MM.1S (cell line): Measurements from ENCODE around the gene AMELY.
"Not testable (repeated sequence)": the region's sequence is repeated elsewhere in the genome, so short reads cannot be mapped to it uniquely, and the experiment has no call there.

Experiments
- DNase-seq: peaks from one replicate; pipeline ENCODE4 v3.0.0-alpha.2; 2015
- H2AFZ ChIP-seq: fragments of 300-600 bp; sonication (generic); 2 replicates; pipeline ENCODE4 v1.6.0; 2016; ENCODE audit warnings: antibody characterized with exemption, low read length
- H3F3A ChIP-seq: fragments of 300-600 bp; sonication (generic); 2 replicates; pipeline ENCODE4 v1.6.1; 2016; ENCODE audit warnings: mild to moderate bottlenecking, antibody characterized with exemption, low read length, moderate library complexity, mixed read lengths; ENCODE audit not compliant: insufficient read depth
- H3K27ac ChIP-seq: fragments of 300-600 bp; sonication (generic); 2 replicates; pipeline ENCODE4 v1.5.1; 2016; ENCODE audit warnings: mild to moderate bottlenecking, low read length
- H3K27me3 ChIP-seq: fragments of 300-600 bp; sonication (generic); replicated peaks from 2 replicates; pipeline ENCODE4 v1.6.0; 2016; ENCODE audit warnings: low read length; ENCODE audit not compliant: insufficient read depth
- H3K36me3 ChIP-seq: fragments of 300-600 bp; sonication (generic); replicated peaks from 2 replicates; pipeline ENCODE4 v1.6.1; 2016; ENCODE audit warnings: mild to moderate bottlenecking, low read length, mixed read lengths; ENCODE audit not compliant: insufficient read depth
- H3K4me1 ChIP-seq: fragments of 300-600 bp; sonication (generic); 2 replicates; pipeline ENCODE4 v1.6.1; 2016; ENCODE audit warnings: low read length, mixed read lengths
- H3K4me2 ChIP-seq: fragments of 300-600 bp; sonication (generic); 2 replicates; pipeline ENCODE4 v1.6.0; 2016; ENCODE audit warnings: low read depth, low read length
- H3K4me3 ChIP-seq: fragments of 300-600 bp; sonication (generic); 2 replicates; pipeline ENCODE4 v1.5.1; 2016; ENCODE audit warnings: low read length, mixed read lengths
- H3K79me2 ChIP-seq: fragments of 300-600 bp; sonication (generic); 2 replicates; pipeline ENCODE4 v1.6.1; 2016; ENCODE audit warnings: mixed run types, low read length, mixed read lengths
- H3K9ac ChIP-seq: fragments of 300-600 bp; sonication (generic); 2 replicates; pipeline ENCODE4 v1.6.1; 2016; ENCODE audit warnings: low read length, mixed read lengths
- H3K9me2 ChIP-seq: fragments of 300-600 bp; sonication (generic); replicated peaks from 2 replicates; pipeline ENCODE4 v1.6.1; 2016; ENCODE audit warnings: mild to moderate bottlenecking, low read length, mixed read lengths; ENCODE audit not compliant: insufficient read depth
- H3K9me3 ChIP-seq: fragments of 300-600 bp; sonication (generic); replicated peaks from 2 replicates; pipeline ENCODE4 v1.6.1; 2016; ENCODE audit warnings: mild to moderate bottlenecking, low read length, mixed read lengths; ENCODE audit not compliant: insufficient read depth
- H4K20me1 ChIP-seq: fragments of 300-600 bp; sonication (generic); 2 replicates; pipeline ENCODE4 v1.6.1; 2016; ENCODE audit warnings: mild to moderate bottlenecking, low read length, moderate library complexity, mixed read lengths; ENCODE audit not compliant: insufficient read depth
- CTCF ChIP-seq: fragments of 300-600 bp; sonication (generic); IDR thresholded peaks from 2 replicates; pipeline ENCODE4 v1.5.1; 2016; ENCODE audit warnings: antibody characterized with exemption, low read length, mixed read lengths
- EZH2 ChIP-seq: fragments of 300-600 bp; sonication (generic); optimal IDR thresholded peaks from 2 replicates; pipeline ENCODE3; 2017; ENCODE audit warnings: low read depth, mild to moderate bottlenecking, antibody characterized with exemption, low read length, mixed read lengths
- EZH2phosphoT487 ChIP-seq: fragments of 300-600 bp; sonication (generic); IDR thresholded peaks from 2 replicates; pipeline ENCODE4 v1.6.1; 2018; ENCODE audit warnings: antibody characterized with exemption, low read length

Gene AMELY

GRCh38 chrY:6849384-6849783 is 62.2 kb downstream of the AMELY start:
- no peak for DNase-seq
- no peaks in the 10 kb centered on the region for H3K36me3 ChIP-seq
- H3K27ac ChIP-seq = no peak overlapping the region
- no peaks in the 10 kb centered on the region for H4K20me1 ChIP-seq
- H3K4me1 ChIP-seq = no peaks in the 10 kb centered on the region
- no peak overlapping the region for H3K4me2 ChIP-seq
- H3K4me3 ChIP-seq = no peak overlapping the region
- H3K27me3 ChIP-seq = no peaks in the 10 kb centered on the region
- no peak overlapping the region for H2AFZ ChIP-seq
- no peaks in the 10 kb centered on the region for H3K79me2 ChIP-seq
- TF ChIP-seq EZH2 = no peak
- no peak for TF ChIP-seq CTCF
- TF ChIP-seq EZH2phosphoT487 = no peak
- H3K9ac ChIP-seq = no peak overlapping the region
- no peaks in the 10 kb centered on the region for H3F3A ChIP-seq
- H3K9me2 ChIP-seq = no peaks in the 10 kb centered on the region
- no peaks in the 10 kb centered on the region for H3K9me3 ChIP-seq

- not testable (repeated sequence) for H3F3A ChIP-seq, H3K4me2 ChIP-seq, H3K27me3 ChIP-seq, H3K9me3 ChIP-seq, H3K4me3 ChIP-seq, H3K36me3 ChIP-seq, H3K27ac ChIP-seq, DNase-seq, H3K9ac ChIP-seq, H3K79me2 ChIP-seq, H3K4me1 ChIP-seq, H3K9me2 ChIP-seq, H4K20me1 ChIP-seq, H2AFZ ChIP-seq
Measured at GRCh38 chrY:6842650-6843049, 68.9 kb downstream of the AMELY start.
